ENCODE measurements around the gene MPST. TPM values are rescaled to one million over a fixed set of nuclear protein-coding genes. Genes with fewer than 3 reads are reported as not detected.

Gene MPST
- total RNA-seq, 1 experiment from 2014 or later: 31.4 TPM

GRCh38 chr22:37068859-37069258 lies 49.3 kb downstream of the MPST start:
- Histone ChIP-seq H3K9me3 (ENCODE audit: control insufficient read depth, insufficient read depth, low read depth, low read length) (no peaks in the 10 kb centered on the region), H3K4me1 (ENCODE audit: control insufficient read depth, insufficient read depth, low read length) (no peaks in the 10 kb centered on the region), H3K27me3 (ENCODE audit: control insufficient read depth, insufficient read depth, low read length) (no peaks in the 10 kb centered on the region), H3K27ac (ENCODE audit: low read length) (no peak overlapping the region), H3K4me3 (ENCODE audit: low read depth in 2 of 2, low read length in 2 of 2) (no peak overlapping the region), H3K36me3 (ENCODE audit: control insufficient read depth, insufficient read depth, low read length) (no peaks in the 10 kb centered on the region)
- ChIA-PET CTCF (interaction anchor here (0.5 kb wide), 1 partner anchor 114 kb away, joined by 5 read pairs; no protein-coding TSS in a partner anchor), POLR2A (interaction anchor here (0.6 kb wide), 1 partner anchor 26 kb away, joined by 4 read pairs; no protein-coding TSS in a partner anchor)
- intact Hi-C loops (cut with micrococcal nuclease; ENCODE audit: unreplicated experiment) (no loop called here), in situ Hi-C loops (cut with HindIII; ENCODE audit: low pct_unique_long_range_greater_than_20kb, low sequenced_read_pairs) (no loop called here)
- no TSS peak for BruUV-seq (replicated peaks)
- TF ChIP-seq TCF7L2 (IDR thresholded peaks at IDR 0.05; ENCODE audit: low read depth, low read length) (no peak), POLR2AphosphoS5 (IDR thresholded peaks at IDR 0.05; ENCODE audit: low read depth, low read length) (no peak), SIN3A (IDR thresholded peaks at IDR 0.05; ENCODE audit: borderline replicate concordance, insufficient read depth, low read depth, low read length) (no peak), REST (IDR thresholded peaks at IDR 0.05; ENCODE audit: insufficient read depth in 1 of 2, low read depth in 2 of 2, low read length in 1 of 2) (no peak)
- ATAC-seq (no peak), DNase-seq (ENCODE audit: low read depth, low spot score) (no peak)

- H3K4me1 ChIP-seq (ENCODE audit: control insufficient read depth, insufficient read depth, low read length): no peaks in the 10 kb centered on the region
- no peak overlapping the region for H3K27ac ChIP-seq (ENCODE audit: low read length)
- DNase-seq (ENCODE audit: low read depth, low spot score) (no peak), ATAC-seq (no peak)
- TF ChIP-seq POLR2AphosphoS5 (IDR thresholded peaks at IDR 0.05; ENCODE audit: low read depth, low read length) (no peak), SIN3A (IDR thresholded peaks at IDR 0.05; ENCODE audit: borderline replicate concordance, insufficient read depth, low read depth, low read length) (no peak), CTCF (IDR thresholded peaks at IDR 0.05) (no peak), TCF7L2 (IDR thresholded peaks at IDR 0.05; ENCODE audit: low read depth, low read length) (no peak), REST (IDR thresholded peaks at IDR 0.05; ENCODE audit: insufficient read depth in 1 of 2, low read depth in 2 of 2, low read length in 1 of 2) (no peak)
- POLR2A ChIA-PET: interaction anchor here (0.6 kb wide), 1 partner anchor 27 kb away, joined by 4 read pairs; no protein-coding TSS in a partner anchor
- H3K27me3 ChIP-seq (ENCODE audit: control insufficient read depth, insufficient read depth, low read length): no peaks in the 10 kb centered on the region
- intact Hi-C loops (cut with micrococcal nuclease; ENCODE audit: unreplicated experiment) (no loop called here), in situ Hi-C loops (cut with HindIII; ENCODE audit: low pct_unique_long_range_greater_than_20kb, low sequenced_read_pairs) (no loop called here)
- BruUV-seq (replicated peaks): no TSS peak
- no peak overlapping the region for H3K4me3 ChIP-seq (ENCODE audit: low read depth in 2 of 2, low read length in 2 of 2)
- H3K9me3 ChIP-seq (ENCODE audit: control insufficient read depth, insufficient read depth, low read depth, low read length): no peaks in the 10 kb centered on the region
- H3K36me3 ChIP-seq (ENCODE audit: control insufficient read depth, insufficient read depth, low read length): no peaks in the 10 kb centered on the region
- CTCF ChIA-PET: interaction anchor here (0.5 kb wide), 1 partner anchor 114 kb away, joined by 5 read pairs; no protein-coding TSS in a partner anchor
Observed at GRCh38 chr22:37069319-37069718, 49.8 kb downstream of the MPST start.

Measured in Panc1 (cell line).